Colonic mucosa (tissue), 4 donors: ENCODE results near the gene COPG1. TPM values are rescaled to one million over a fixed set of nuclear protein-coding genes. Genes with fewer than 3 reads are reported as not detected.

Experiments used
- DNase-seq: peaks from one replicate; pipeline ENCODE4 v3.0.0-alpha.2; 2020
- H3K27ac ChIP-seq: fragments of 200-600 bp; one replicate; pipeline ENCODE4 v1.8.0; 2021
- H3K27me3 ChIP-seq: fragments of 200-600 bp; one replicate; pipeline ENCODE4 v1.8.0; 2021
- H3K36me3 ChIP-seq: fragments of 200-600 bp; one replicate; pipeline ENCODE4 v1.8.0; 2021
- H3K4me1 ChIP-seq: fragments of 200-600 bp; one replicate; pipeline ENCODE4 v1.8.0; 2021; ENCODE audit warnings: mild to moderate bottlenecking
- H3K4me3 ChIP-seq: fragments of 200-600 bp; one replicate; pipeline ENCODE4 v1.8.0; 2021
- H3K9ac ChIP-seq, 2 donors: one replicate each; pipeline ENCODE4 v1.7.0; 2013; ENCODE audit warnings: control low read depth in 2 of 2, low read depth in 2 of 2, low read length in 2 of 2
- H3K9me3 ChIP-seq: fragments of 200-600 bp; one replicate; pipeline ENCODE4 v1.8.0; 2021
- intact Hi-C: fragments of 100-400 bp; cut with DNase I; formaldehyde crosslinking; loops from one replicate; pipeline ENCODE4 v1.14.1; 2022
- total RNA-seq, 2 donors: library from RNA; stranded (reverse); fragmentation: NEBNext Ultra II Directional in 1 of 2; extraction: Animal tissue kit (Norgen Biotek cat#: 25700) in 1 of 2; gene quantifications; one replicate each; pipeline ENCODE4 v1.2.1, GENCODE V29; 2021
- TF ChIP-seq, protein P1 (sequence below): fragments of 200-600 bp; IDR thresholded peaks from one replicate; pipeline ENCODE4 v1.8.0; 2022; ENCODE audit warnings: antibody characterized with exemption, mild to moderate bottlenecking
- donor health status: healthy.
- donor health status: DM: no; HTN: no; CAD: no.
- donor health status: DM: no; HTN: no; CAD: no.

The COPG1 gene
- total RNA-seq, 2 donors from 2014 or later = 285 to 288 TPM

DNA sequence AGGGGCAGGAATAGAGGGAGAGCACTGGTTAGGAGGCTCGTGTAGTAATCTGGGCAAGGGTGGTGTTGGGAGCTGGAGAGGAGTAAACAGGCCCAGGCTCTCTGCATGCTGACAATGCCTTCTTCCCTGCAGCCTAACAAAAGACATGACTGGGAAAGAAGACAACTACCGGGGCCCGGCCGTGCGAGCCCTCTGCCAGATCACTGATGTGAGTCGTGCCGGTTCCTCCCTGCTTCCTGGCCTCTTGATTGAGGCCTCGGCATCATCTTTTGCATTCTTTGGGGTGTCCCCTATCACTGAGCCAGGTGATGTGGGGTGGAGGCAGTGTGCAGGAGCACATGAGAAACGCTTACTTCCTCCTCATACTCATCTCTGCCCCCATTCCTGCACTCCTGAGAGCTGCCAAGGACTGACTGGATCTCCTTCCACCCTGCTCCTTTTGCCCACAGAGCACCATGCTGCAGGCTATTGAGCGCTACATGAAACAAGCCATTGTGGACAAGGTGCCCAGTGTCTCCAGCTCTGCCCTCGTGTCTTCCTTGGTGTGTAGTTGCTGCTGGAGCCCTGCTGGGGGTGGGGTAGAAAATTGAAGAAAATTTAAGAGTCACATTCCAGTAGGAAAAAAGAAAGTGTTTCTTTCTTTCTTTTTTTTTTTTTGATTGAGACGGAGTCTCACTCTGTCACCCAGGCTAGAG lies 5.3 kb downstream of the COPG1 start:
- no peaks in the 10 kb centered on the region for H3K9me3 ChIP-seq
- TF ChIP-seq, protein P1, sequence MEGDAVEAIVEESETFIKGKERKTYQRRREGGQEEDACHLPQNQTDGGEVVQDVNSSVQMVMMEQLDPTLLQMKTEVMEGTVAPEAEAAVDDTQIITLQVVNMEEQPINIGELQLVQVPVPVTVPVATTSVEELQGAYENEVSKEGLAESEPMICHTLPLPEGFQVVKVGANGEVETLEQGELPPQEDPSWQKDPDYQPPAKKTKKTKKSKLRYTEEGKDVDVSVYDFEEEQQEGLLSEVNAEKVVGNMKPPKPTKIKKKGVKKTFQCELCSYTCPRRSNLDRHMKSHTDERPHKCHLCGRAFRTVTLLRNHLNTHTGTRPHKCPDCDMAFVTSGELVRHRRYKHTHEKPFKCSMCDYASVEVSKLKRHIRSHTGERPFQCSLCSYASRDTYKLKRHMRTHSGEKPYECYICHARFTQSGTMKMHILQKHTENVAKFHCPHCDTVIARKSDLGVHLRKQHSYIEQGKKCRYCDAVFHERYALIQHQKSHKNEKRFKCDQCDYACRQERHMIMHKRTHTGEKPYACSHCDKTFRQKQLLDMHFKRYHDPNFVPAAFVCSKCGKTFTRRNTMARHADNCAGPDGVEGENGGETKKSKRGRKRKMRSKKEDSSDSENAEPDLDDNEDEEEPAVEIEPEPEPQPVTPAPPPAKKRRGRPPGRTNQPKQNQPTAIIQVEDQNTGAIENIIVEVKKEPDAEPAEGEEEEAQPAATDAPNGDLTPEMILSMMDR = no peak
- H3K4me3 ChIP-seq = no peak overlapping the region
- intact Hi-C loops = no loop called here
- H3K27me3 ChIP-seq = no peaks in the 10 kb centered on the region
- no peak overlapping the region for H3K27ac ChIP-seq
- H3K4me1 ChIP-seq = peaks cover 5% of the 10 kb centered on the region
- no peak for DNase-seq
- no peak overlapping the region for H3K9ac ChIP-seq
- H3K36me3 ChIP-seq = peaks cover 71% of the 10 kb centered on the region

DNA sequence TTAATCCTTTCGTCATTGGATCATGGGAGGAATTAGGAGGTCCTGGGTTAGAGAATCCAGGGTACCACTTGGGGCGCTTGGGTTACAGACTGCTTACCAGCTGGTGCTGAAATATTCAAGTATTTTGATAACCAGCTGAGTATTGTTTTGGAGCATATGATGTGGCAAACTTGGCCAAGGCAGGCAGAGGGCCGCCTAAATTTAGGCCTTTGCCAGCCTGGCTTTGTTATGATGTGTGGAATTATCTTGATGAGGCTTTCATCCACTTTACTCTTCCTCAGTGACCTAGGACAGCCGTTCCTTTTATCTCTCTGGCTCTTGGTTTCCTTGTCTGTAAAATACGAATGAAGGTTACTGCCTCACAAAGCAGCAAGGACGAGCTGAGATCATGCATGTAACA lies 6.9 kb downstream of the COPG1 start:
- DNase-seq = no peak
- H3K27ac ChIP-seq = no peak overlapping the region
- TF ChIP-seq, protein P1 = no peak
- intact Hi-C loops = no loop called here
- H3K9me3 ChIP-seq = no peaks in the 10 kb centered on the region
- no peaks in the 10 kb centered on the region for H3K27me3 ChIP-seq
- H3K9ac ChIP-seq = no peak overlapping the region
- peaks cover 83% of the 10 kb centered on the region for H3K36me3 ChIP-seq
- no peak overlapping the region for H3K4me3 ChIP-seq
- no peaks in the 10 kb centered on the region for H3K4me1 ChIP-seq

DNA sequence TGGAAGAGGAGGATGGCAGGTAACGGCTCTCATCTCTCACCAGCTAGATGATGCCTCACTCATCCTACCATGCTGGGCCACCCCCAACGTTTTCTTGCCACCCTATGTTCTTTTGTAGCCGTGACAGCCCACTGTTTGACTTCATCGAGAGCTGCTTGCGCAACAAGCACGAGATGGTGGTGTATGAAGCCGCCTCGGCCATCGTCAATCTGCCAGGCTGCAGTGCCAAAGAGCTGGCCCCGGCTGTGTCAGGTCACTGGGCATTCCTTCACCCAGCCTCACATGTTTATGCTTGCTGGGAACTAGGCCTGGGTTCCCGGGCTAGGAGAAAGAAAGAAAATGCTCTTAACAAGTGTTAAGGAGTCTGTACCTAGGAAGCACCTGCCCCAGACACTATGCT lies 8.2 kb downstream of the COPG1 start:
- TF ChIP-seq, protein P1 = no peak
- no peak overlapping the region for H3K9ac ChIP-seq
- no peak overlapping the region for H3K4me3 ChIP-seq
- no peaks in the 10 kb centered on the region for H3K27me3 ChIP-seq
- intact Hi-C loops = no loop called here
- DNase-seq = no peak
- no peaks in the 10 kb centered on the region for H3K4me1 ChIP-seq
- H3K36me3 ChIP-seq = peaks cover 82% of the 10 kb centered on the region
- no peaks in the 10 kb centered on the region for H3K9me3 ChIP-seq
- H3K27ac ChIP-seq = no peak overlapping the region

DNA sequence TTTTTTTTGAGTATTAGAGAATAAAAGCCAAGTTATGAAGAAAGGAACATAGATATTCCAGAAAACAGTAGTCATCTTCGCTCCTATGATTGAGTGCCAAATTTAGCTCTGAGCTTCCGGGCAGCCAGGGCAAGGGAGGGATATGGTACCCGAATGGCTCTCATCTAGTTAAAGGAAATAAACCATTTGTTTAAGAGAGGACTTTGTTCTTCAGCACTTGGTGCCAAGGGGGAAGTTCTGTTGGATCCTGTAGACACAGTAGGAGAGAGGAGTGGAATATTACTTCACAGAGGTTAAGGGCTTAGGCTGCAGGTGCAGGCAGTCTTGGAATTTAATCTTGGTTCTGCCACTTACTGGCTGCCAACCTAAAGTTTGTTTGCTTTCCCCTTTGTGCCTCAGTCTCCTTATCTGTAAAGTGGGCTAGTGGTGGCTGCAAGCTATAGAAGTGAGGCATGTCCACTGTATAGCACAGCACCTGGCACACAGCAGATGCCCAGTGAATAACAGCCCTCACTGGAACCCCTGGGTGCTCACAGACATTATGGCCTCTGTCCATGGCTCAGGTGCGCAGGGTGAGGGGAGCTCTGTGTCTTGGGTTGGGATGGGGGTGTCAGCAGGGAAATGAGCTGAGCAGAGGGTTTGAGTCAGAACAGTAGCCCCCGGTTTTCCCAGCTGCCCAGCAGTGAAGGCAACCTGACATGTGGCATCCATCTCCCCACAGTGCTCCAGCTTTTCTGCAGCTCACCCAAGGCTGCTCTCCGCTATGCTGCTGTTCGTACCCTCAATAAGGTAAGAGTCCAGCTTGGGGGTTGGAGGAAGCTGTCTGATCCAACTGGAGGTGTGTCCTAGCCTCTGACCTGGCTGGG lies 10.4 kb downstream of the COPG1 start:
- peaks cover 68% of the 10 kb centered on the region for H3K36me3 ChIP-seq
- H3K4me1 ChIP-seq = no peaks in the 10 kb centered on the region
- intact Hi-C loops = no loop called here
- peak overlapping the region; percentile 23 for H3K27ac ChIP-seq
- H3K9ac ChIP-seq = no peak overlapping the region
- TF ChIP-seq, protein P1 = no peak
- peak; percentile 77 for DNase-seq
- H3K9me3 ChIP-seq = no peaks in the 10 kb centered on the region
- H3K27me3 ChIP-seq = no peaks in the 10 kb centered on the region
- H3K4me3 ChIP-seq = no peak overlapping the region

DNA sequence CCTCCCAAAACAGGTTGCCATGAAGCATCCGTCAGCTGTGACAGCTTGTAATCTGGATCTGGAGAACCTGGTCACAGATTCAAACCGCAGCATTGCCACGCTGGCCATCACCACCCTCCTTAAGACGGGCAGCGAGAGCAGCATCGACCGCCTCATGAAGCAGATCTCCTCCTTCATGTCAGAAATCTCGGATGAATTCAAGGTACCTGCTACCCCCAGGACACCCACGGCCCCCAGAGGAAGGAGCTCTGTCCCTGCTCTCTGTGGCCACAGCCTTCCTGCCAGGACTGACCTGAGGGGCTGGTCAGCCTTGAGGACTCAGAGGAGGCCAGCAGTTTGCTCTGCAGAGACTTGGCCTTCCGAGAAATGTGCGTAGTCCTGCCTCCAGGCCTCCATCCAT lies 11.2 kb downstream of the COPG1 start:
- Histone ChIP-seq H3K4me3 (no peak overlapping the region), H3K27me3 (no peaks in the 10 kb centered on the region), H3K9ac (no peak overlapping the region), H3K36me3 (peaks cover 64% of the 10 kb centered on the region), H3K27ac (no peak overlapping the region), H3K4me1 (no peaks in the 10 kb centered on the region), H3K9me3 (no peaks in the 10 kb centered on the region)
- DNase-seq = no peak
- TF ChIP-seq, protein P1 = no peak
- intact Hi-C loops = no loop called here
